GM12875 (cell line): ENCODE results near the gene PHGDH.

Experiments
- H3K4me3 ChIP-seq: one replicate; pipeline ENCODE4 v1.5.1; 2011; ENCODE audit warnings: low read depth, low read length, control low read depth
- TF ChIP-seq, protein P1 (sequence below): IDR thresholded peaks from 2 replicates; pipeline ENCODE4 v1.5.1; 2011; ENCODE audit warnings: low read depth, mild to moderate bottlenecking, control low read depth, inconsistent platforms, low read length, moderate library complexity, borderline replicate concordance; ENCODE audit not compliant: insufficient read depth

PHGDH gene

DNA sequence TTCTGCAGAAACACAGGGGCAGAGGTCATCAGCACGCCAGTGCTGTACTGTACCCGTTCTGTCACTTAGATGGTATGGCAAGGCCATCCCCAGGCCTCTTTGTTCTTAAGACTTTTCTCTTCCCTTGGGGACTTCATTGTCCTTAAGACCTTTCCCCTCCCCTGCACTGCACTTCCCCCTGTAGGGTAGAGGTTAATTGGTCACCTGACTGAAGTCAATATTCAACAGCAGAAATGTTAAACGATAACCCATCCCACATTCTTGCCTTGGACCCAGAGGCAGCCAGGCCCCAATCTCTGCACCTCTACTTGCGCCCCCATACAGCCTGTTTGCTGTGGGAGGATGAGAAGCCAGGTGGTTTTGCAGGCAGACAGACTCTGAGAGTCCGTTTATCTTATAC lies 10.2 kb downstream of the PHGDH start:
- no peak overlapping the region for H3K4me3 ChIP-seq
- TF ChIP-seq, protein P1, sequence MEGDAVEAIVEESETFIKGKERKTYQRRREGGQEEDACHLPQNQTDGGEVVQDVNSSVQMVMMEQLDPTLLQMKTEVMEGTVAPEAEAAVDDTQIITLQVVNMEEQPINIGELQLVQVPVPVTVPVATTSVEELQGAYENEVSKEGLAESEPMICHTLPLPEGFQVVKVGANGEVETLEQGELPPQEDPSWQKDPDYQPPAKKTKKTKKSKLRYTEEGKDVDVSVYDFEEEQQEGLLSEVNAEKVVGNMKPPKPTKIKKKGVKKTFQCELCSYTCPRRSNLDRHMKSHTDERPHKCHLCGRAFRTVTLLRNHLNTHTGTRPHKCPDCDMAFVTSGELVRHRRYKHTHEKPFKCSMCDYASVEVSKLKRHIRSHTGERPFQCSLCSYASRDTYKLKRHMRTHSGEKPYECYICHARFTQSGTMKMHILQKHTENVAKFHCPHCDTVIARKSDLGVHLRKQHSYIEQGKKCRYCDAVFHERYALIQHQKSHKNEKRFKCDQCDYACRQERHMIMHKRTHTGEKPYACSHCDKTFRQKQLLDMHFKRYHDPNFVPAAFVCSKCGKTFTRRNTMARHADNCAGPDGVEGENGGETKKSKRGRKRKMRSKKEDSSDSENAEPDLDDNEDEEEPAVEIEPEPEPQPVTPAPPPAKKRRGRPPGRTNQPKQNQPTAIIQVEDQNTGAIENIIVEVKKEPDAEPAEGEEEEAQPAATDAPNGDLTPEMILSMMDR: no peak

DNA sequence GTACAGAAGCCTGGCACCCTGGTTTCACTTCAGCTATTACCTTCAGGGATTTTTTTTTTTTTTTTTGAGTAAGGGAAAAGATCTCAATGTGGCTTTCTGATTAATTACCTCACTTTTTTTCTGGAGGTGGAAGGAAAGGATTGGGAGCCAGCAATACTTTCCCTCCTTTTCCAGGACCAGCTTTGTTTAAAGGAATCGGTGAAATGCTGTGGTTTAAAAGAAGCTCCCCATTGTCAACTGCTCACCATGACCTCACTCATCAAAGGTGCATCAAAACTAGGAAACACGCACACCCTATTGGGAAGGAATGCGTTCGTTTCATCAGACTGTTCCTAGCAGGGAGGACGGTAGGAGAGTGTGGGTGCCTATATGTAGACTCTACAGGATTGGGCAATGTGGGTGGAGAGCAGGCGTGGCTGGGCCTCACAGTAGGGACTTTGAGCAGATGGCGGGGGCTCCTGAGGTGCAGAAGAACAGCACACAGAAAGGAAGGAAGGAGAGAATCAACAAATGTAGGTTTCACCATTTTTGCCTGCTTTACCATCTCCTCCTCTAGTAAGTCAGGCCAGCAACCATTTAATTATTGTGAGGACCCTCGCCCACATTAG lies 13.0 kb downstream of the PHGDH start:
- TF ChIP-seq, protein P1: no peak
- H3K4me3 ChIP-seq: no peak overlapping the region

DNA sequence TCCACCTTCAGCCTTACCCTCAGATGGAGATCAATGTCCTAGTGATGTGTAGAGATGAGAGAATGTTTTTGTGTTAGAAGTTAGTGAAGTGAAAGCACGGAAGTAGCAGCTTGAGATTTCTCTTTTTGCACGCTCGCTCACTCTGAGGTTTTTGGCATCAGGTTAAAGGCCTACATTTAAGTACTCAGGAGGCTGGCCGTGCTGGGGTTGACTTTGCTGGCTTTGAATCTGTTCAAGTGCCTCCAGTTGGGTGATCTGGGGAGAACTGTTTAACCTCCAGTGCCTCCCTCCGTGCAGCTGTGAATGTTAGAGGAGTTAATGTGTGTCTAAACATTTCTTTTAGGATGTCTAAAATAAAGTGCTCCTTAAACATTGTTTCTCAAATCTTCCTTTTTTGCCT lies 13.9 kb downstream of the PHGDH start:
- TF ChIP-seq, protein P1: no peak
- H3K4me3 ChIP-seq: no peak overlapping the region

DNA sequence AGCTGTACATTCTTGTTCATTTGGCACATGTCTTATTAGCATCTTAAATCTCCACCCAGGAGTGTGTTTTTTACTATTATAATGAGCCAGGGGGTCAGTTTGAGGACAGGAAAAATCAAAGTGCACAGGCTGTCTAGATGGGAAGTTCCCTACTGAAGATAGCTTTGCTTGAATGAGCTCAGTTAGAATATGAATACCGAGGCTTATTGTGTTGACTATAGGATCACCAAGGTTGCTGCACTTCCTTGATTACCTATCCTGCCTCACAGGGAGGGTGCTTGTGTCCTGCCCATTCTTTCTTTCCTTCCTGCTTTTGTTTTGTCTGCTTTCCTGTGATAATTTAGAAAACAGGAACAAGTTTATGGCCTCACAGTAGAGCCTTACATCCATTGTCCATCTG lies 16.3 kb downstream of the PHGDH start:
- TF ChIP-seq, protein P1: no peak
- H3K4me3 ChIP-seq: no peak overlapping the region

DNA sequence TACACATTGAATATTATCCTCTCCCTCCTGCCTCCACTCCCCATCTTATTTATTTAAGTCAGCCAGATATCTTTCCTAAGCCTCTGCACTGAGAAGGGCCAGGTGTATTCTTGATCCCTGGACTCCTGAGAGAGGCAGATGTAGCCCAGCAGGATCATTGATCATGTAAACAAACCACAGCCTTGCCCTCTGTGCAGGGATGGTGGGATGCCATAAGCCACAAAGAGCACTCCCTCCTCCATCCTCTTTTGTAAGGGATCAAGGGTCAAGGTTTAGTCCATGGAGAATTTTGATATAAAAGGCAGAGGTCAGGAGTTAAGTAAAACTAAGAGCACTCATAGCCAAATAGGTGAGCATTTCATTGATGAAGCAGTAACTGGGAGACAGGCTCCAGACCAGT lies 17.3 kb downstream of the PHGDH start:
- no peak overlapping the region for H3K4me3 ChIP-seq
- TF ChIP-seq, protein P1: no peak

DNA sequence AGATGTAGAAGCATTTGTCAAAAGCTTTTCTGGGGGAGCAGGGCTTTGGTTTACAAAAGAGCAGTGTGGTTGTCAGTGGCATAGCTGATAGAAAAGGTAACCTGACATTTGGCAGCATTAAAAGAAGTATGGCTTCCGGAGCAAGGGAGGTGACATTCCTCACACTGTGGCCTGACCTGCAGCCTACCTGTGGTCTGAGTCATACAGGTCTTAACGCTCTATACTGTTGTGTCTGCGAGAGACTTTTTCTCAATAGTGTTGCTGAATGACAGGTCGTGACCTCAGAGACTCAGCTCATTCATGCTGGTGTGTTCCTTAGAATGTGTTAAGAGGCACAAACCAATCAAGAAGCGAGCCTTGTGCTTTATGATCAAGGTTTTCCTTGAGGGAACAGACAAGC lies 19.3 kb downstream of the PHGDH start:
- TF ChIP-seq, protein P1: no peak
- no peak overlapping the region for H3K4me3 ChIP-seq

DNA sequence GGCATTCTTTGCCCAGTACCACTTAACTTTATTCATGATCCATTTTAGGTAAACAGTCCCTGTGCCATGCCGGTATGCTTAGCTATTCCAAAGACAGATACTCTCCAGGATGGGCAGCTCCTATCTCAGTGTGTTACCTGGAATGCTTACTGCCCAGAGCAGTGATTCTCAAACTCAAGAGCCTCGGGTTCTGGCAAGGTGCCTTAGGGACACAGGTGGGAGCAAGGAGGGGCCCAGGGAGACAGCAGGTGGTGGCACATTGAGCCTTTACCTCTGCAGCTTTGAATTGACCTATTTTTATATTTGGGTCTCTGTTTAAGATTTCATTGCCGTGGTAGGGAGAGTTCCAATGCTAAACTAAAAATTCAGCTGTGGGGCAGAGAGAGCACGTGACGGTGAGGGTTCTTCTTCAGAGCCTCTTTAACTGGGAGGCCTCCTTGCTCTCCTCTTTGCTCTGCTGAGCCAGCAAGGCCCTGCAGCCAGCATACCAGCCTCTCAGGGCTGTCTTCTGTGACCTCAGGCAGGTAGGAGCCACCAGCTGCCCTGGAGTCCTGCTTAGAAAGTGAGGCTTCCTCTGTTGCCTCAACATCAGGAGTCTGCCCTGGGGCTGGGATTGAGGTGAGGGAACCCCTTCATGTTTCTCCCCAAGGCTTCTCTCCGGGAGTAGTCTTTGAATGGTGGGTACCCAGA lies 20.2 kb downstream of the PHGDH start:
- H3K4me3 ChIP-seq: no peak overlapping the region
- TF ChIP-seq, protein P1: no peak
